GM23338 (cell line): ENCODE measurements around the gene FAN1. TPM values are rescaled to one million over a fixed set of nuclear protein-coding genes. Genes with fewer than 3 reads are reported as not detected.

Source experiments
- ATAC-seq: fragments of 200-7000 bp; cut with Tn5 transposase; 3 replicates; pipeline ENCODE4 v1.9.1; 2020
- DNase-seq: peaks from one replicate; pipeline ENCODE4 v3.0.0-alpha.2; 2015; ENCODE audit warnings: low spot score
- H2AFZ ChIP-seq: fragments of 200-600 bp; sonication (generic); 2 replicates; pipeline ENCODE4 v1.8.0; 2016; ENCODE audit warnings: antibody characterized with exemption, mild to moderate bottlenecking, moderate library complexity
- H3F3A ChIP-seq: fragments of 200-600 bp; sonication (generic); replicated peaks from 2 replicates; pipeline ENCODE4 v1.8.0; 2017; ENCODE audit warnings: antibody characterized with exemption, mixed run types, low read depth
- H3K27ac ChIP-seq: fragments of 200-600 bp; sonication (generic); 2 replicates; pipeline ENCODE4 v1.6.1; 2016; ENCODE audit warnings: low read depth
- H3K27me3 ChIP-seq: fragments of 200-600 bp; sonication (generic); 2 replicates; pipeline ENCODE4 v1.8.0; 2016; ENCODE audit warnings: mild to moderate bottlenecking, mixed run types, moderate library complexity; ENCODE audit not compliant: insufficient read depth
- H3K36me3 ChIP-seq: fragments of 200-600 bp; sonication (generic); 2 replicates; pipeline ENCODE4 v1.8.0; 2016; ENCODE audit warnings: mild to moderate bottlenecking; ENCODE audit not compliant: insufficient read depth
- H3K4me1 ChIP-seq: fragments of 200-600 bp; sonication (generic); 2 replicates; pipeline ENCODE4 v1.8.0; 2016; ENCODE audit warnings: mild to moderate bottlenecking, moderate library complexity; ENCODE audit not compliant: insufficient read depth
- H3K4me2 ChIP-seq: fragments of 200-600 bp; sonication (generic); 2 replicates; pipeline ENCODE4 v1.7.1; 2017; ENCODE audit warnings: mixed run types
- H3K4me3 ChIP-seq: fragments of 200-600 bp; sonication (generic); 2 replicates; pipeline ENCODE4 v1.6.1; 2016; ENCODE audit warnings: mixed run types
- H3K79me2 ChIP-seq: fragments of 200-600 bp; sonication (generic); replicated peaks from 2 replicates; pipeline ENCODE4 v1.8.0; 2017; ENCODE audit warnings: mild to moderate bottlenecking; ENCODE audit not compliant: insufficient read depth
- H3K9me2 ChIP-seq: fragments of 200-600 bp; sonication (generic); 2 replicates; pipeline ENCODE4 v1.8.0; 2017; ENCODE audit not compliant: insufficient read depth
- H4K20me1 ChIP-seq: fragments of 200-600 bp; sonication (generic); replicated peaks from 2 replicates; pipeline ENCODE4 v1.8.0; 2017; ENCODE audit warnings: mild to moderate bottlenecking; ENCODE audit not compliant: insufficient read depth
- H3K27ac Mint-ChIP-seq: 2 replicates; pipeline ENCODE4 v1.8.0; 2020; ENCODE audit warnings: inconsistent platforms, mild to moderate bottlenecking, moderate library complexity, mixed read lengths
- H3K27me3 Mint-ChIP-seq: 3 replicates; pipeline ENCODE4 v1.8.0; 2022; ENCODE audit warnings: low read depth, mild to moderate bottlenecking, moderate library complexity, mixed read lengths, inconsistent platforms; ENCODE audit not compliant: insufficient read depth, poor library complexity
- H3K36me3 Mint-ChIP-seq: 3 replicates; pipeline ENCODE4 v1.8.0; 2021; ENCODE audit warnings: low read depth, mild to moderate bottlenecking, inconsistent platforms, moderate library complexity, mixed read lengths
- H3K4me1 Mint-ChIP-seq: 3 replicates; pipeline ENCODE4 v1.8.0; 2020; ENCODE audit warnings: mild to moderate bottlenecking, inconsistent platforms, mixed read lengths
- H3K4me3 Mint-ChIP-seq: 3 replicates; pipeline ENCODE4 v1.8.0; 2021; ENCODE audit warnings: moderate library complexity, mild to moderate bottlenecking, inconsistent platforms, mixed read lengths
- H3K9me3 Mint-ChIP-seq: 3 replicates; pipeline ENCODE4 v1.8.0; 2020; ENCODE audit warnings: moderate library complexity, mild to moderate bottlenecking, inconsistent platforms, mixed read lengths
- CREB1 ChIP-seq: fragments of 250-450 bp; sonication (Bioruptor Pico); IDR thresholded peaks from 2 replicates; pipeline ENCODE4 v1.5.0; 2020; ENCODE audit warnings: low read depth, mild to moderate bottlenecking, moderate library complexity
- EZH2 ChIP-seq: fragments of 200-600 bp; sonication (generic); IDR thresholded peaks from one replicate; pipeline ENCODE4 v1.8.0; 2017; ENCODE audit warnings: antibody characterized with exemption, mild to moderate bottlenecking, low read depth; ENCODE audit not compliant: unreplicated experiment
- EZH2phosphoT487 ChIP-seq: fragments of 200-600 bp; sonication (generic); IDR thresholded peaks from one replicate; pipeline ENCODE4 v1.8.1; 2018; ENCODE audit warnings: antibody characterized with exemption; ENCODE audit not compliant: unreplicated experiment
- JUNB ChIP-seq: IDR thresholded peaks from one replicate; pipeline ENCODE4 v1.6.1; 2016; ENCODE audit warnings: antibody characterized with exemption; ENCODE audit not compliant: unreplicated experiment
- NANOG ChIP-seq: IDR thresholded peaks from 2 replicates; pipeline ENCODE4 v1.6.1; 2016; ENCODE audit warnings: antibody characterized with exemption, borderline replicate concordance
- REST ChIP-seq: IDR thresholded peaks from one replicate; pipeline ENCODE4 v1.6.1; 2018; ENCODE audit warnings: antibody characterized with exemption; ENCODE audit not compliant: unreplicated experiment
- ZNF331 ChIP-seq: fragments of 250-450 bp; sonication (Bioruptor Pico); IDR thresholded peaks from 2 replicates; pipeline ENCODE4 v1.5.0; 2020; ENCODE audit warnings: low read depth, mild to moderate bottlenecking, moderate library complexity
- polyA plus RNA-seq: library from polyadenylated mRNA; unstranded; fragments of >200 nt; fragmentation: Nextera tagmentation; extraction: Ambion mirVana; gene quantifications from 2 replicates; pipeline ENCODE4 v1.2.1, GENCODE V29; 2016
- total RNA-seq: library from RNA; depleted of rRNA; stranded (reverse); fragments of >200 nt; shearing (Covaris generic); gene quantifications from 2 replicates; pipeline ENCODE4 v1.2.3, GENCODE V29; 2014

Gene FAN1
- total and polyA plus RNA-seq, 2 experiments from 2014 or later = 9.1 to 29.2 TPM

GRCh38 chr15:30925686-30926085 is 22.0 kb downstream of the FAN1 start:
- peaks cover 81% of the 10 kb centered on the region for H3K36me3 Mint-ChIP-seq

GRCh38 chr15:30926161-30926560 is 22.4 kb downstream of the FAN1 start:
- ATAC-seq = no peak
- Mint-ChIP-seq H3K27me3 (peaks cover 8% of the 10 kb centered on the region), H3K4me1 (peaks cover 30% of the 10 kb centered on the region), H3K4me3 (no peak overlapping the region), H3K36me3 (peaks cover 81% of the 10 kb centered on the region), H3K27ac (no peak overlapping the region), H3K9me3 (no peaks in the 10 kb centered on the region)
- H2AFZ ChIP-seq = no peak overlapping the region
- TF ChIP-seq NANOG (no peak), CREB1 (no peak)
- H3K4me2 ChIP-seq = no peak overlapping the region
- H3K27ac ChIP-seq = no peak overlapping the region
- no peaks in the 10 kb centered on the region for H4K20me1 ChIP-seq
- no peaks in the 10 kb centered on the region for H3K79me2 ChIP-seq
- no peaks in the 10 kb centered on the region for H3F3A ChIP-seq
- H3K9me2 ChIP-seq = no peaks in the 10 kb centered on the region
- peaks cover 20% of the 10 kb centered on the region for H3K4me1 ChIP-seq
- H3K4me3 ChIP-seq = no peak overlapping the region
- no peaks in the 10 kb centered on the region for H3K27me3 ChIP-seq
- peaks cover 18% of the 10 kb centered on the region; the same call in 1 of the 2 replicates for H3K36me3 ChIP-seq
- no peak for DNase-seq

More at GRCh38 chr15:30925686-30926085, 22.0 kb downstream of the FAN1 start:
- Mint-ChIP-seq H3K4me1 (peaks cover 34% of the 10 kb centered on the region), H3K27ac (no peak overlapping the region), H3K9me3 (no peaks in the 10 kb centered on the region), H3K27me3 (peaks cover 8% of the 10 kb centered on the region), H3K4me3 (no peak overlapping the region)
- Histone ChIP-seq H3K36me3 (peaks cover 18% of the 10 kb centered on the region; the same call in 1 of the 2 replicates), H3K27ac (no peak overlapping the region), H3K27me3 (no peaks in the 10 kb centered on the region), H4K20me1 (no peaks in the 10 kb centered on the region), H2AFZ (no peak overlapping the region), H3K4me3 (no peak overlapping the region), H3K79me2 (no peaks in the 10 kb centered on the region), H3K4me2 (no peak overlapping the region), H3F3A (no peaks in the 10 kb centered on the region), H3K4me1 (peaks cover 20% of the 10 kb centered on the region), H3K9me2 (no peaks in the 10 kb centered on the region)
- no peak for TF ChIP-seq CREB1
- TF ChIP-seq EZH2phosphoT487 = no peak
- ATAC-seq (no peak), DNase-seq (no peak)

GRCh38 chr15:30927148-30927761 is 23.5 kb downstream of the FAN1 start:
- no peak overlapping the region for H3K4me3 Mint-ChIP-seq
- DNase-seq = no peak
- Histone ChIP-seq H3K4me3 (no peak overlapping the region), H3K9me2 (no peaks in the 10 kb centered on the region), H3K27ac (no peak overlapping the region), H3K36me3 (peaks cover 18% of the 10 kb centered on the region; the same call in 1 of the 2 replicates), H4K20me1 (no peaks in the 10 kb centered on the region), H3K79me2 (no peaks in the 10 kb centered on the region), H2AFZ (no peak overlapping the region), H3K27me3 (no peaks in the 10 kb centered on the region), H3K4me2 (no peak overlapping the region), H3F3A (no peaks in the 10 kb centered on the region), H3K4me1 (peaks cover 14% of the 10 kb centered on the region)
- H3K27ac Mint-ChIP-seq = no peak overlapping the region
- TF ChIP-seq EZH2 (no peak), REST (no peak), ZNF331 (CRISPR knock-in tag) (no peak), JUNB (no peak), EZH2phosphoT487 (no peak)
- no peaks in the 10 kb centered on the region for H3K9me3 Mint-ChIP-seq
- H3K27me3 Mint-ChIP-seq = peaks cover 8% of the 10 kb centered on the region
- H3K4me1 Mint-ChIP-seq = peaks cover 19% of the 10 kb centered on the region
- H3K36me3 Mint-ChIP-seq = peaks cover 82% of the 10 kb centered on the region
- ATAC-seq = no peak
